Osteocyte (in vitro differentiated cells): ENCODE data around the gene RTF2. TPM values are rescaled to one million over a fixed set of nuclear protein-coding genes. Genes with fewer than 3 reads are reported as not detected.

Experiments
- DNase-seq: peaks from one replicate; pipeline ENCODE4 v3.0.0; 2021; ENCODE audit warnings: mixed read lengths; ENCODE audit not compliant: unreplicated experiment; ENCODE audit errors: extremely low spot score
- H3K27ac Mint-ChIP-seq: one replicate; pipeline ENCODE4 v1.8.0; 2021; ENCODE audit warnings: mild to moderate bottlenecking, mixed read lengths; ENCODE audit not compliant: unreplicated experiment
- H3K27me3 Mint-ChIP-seq: one replicate; pipeline ENCODE4 v1.8.0; 2021; ENCODE audit warnings: mixed read lengths; ENCODE audit not compliant: unreplicated experiment
- H3K36me3 Mint-ChIP-seq: one replicate; pipeline ENCODE4 v1.8.0; 2021; ENCODE audit warnings: mixed read lengths; ENCODE audit not compliant: unreplicated experiment
- H3K4me1 Mint-ChIP-seq: one replicate; pipeline ENCODE4 v1.8.0; 2021; ENCODE audit warnings: mixed read lengths; ENCODE audit not compliant: unreplicated experiment
- H3K4me3 Mint-ChIP-seq: one replicate; pipeline ENCODE4 v1.8.0; 2021; ENCODE audit warnings: mild to moderate bottlenecking, moderate library complexity, mixed read lengths; ENCODE audit not compliant: unreplicated experiment
- H3K9me3 Mint-ChIP-seq: one replicate; pipeline ENCODE4 v1.8.0; 2021; ENCODE audit warnings: mixed read lengths; ENCODE audit not compliant: unreplicated experiment
- CTCF ChIP-seq: fragments of 200-600 bp; sonication (generic); IDR thresholded peaks from 2 replicates; pipeline ENCODE4 v1.5.0; 2021; ENCODE audit warnings: antibody characterized with exemption, mild to moderate bottlenecking, moderate library complexity
- total RNA-seq: library from RNA; stranded (reverse); gene quantifications from 2 replicates; pipeline ENCODE4 v1.2.1, GENCODE V29; 2021

Gene RTF2
- total RNA-seq, 1 donor from 2014 or later = 85.8 TPM

- DNase-seq = no peak
- Mint-ChIP-seq H3K9me3 (no peaks in the 10 kb centered on the region), H3K4me1 (peaks cover 13% of the 10 kb centered on the region), H3K4me3 (no peak overlapping the region), H3K27me3 (peaks cover 2% of the 10 kb centered on the region), H3K36me3 (no peaks in the 10 kb centered on the region), H3K27ac (no peak overlapping the region)
- TF ChIP-seq CTCF = no peak
Measured at GRCh38 chr20:56429941-56430340, 38.5 kb upstream of the RTF2 start.

- Mint-ChIP-seq H3K9me3 (no peaks in the 10 kb centered on the region), H3K27ac (no peak overlapping the region), H3K4me3 (no peak overlapping the region), H3K36me3 (no peaks in the 10 kb centered on the region), H3K4me1 (peaks cover 13% of the 10 kb centered on the region), H3K27me3 (peaks cover 2% of the 10 kb centered on the region)
- TF ChIP-seq CTCF = no peak
- no peak for DNase-seq
Measured at GRCh38 chr20:56430461-56430860, 38.0 kb upstream of the RTF2 start.

GRCh38 chr20:56430957-56431356 lies 37.5 kb upstream of the RTF2 start:
- Mint-ChIP-seq H3K27ac (no peak overlapping the region), H3K36me3 (no peaks in the 10 kb centered on the region), H3K9me3 (no peaks in the 10 kb centered on the region), H3K27me3 (no peaks in the 10 kb centered on the region), H3K4me1 (peaks cover 13% of the 10 kb centered on the region), H3K4me3 (no peak overlapping the region)
- no peak for TF ChIP-seq CTCF
- DNase-seq = no peak

- Mint-ChIP-seq H3K27ac (no peak overlapping the region), H3K4me1 (peaks cover 13% of the 10 kb centered on the region), H3K4me3 (no peak overlapping the region), H3K36me3 (no peaks in the 10 kb centered on the region), H3K27me3 (no peaks in the 10 kb centered on the region), H3K9me3 (no peaks in the 10 kb centered on the region)
- TF ChIP-seq CTCF = no peak
- DNase-seq = no peak
Measured at GRCh38 chr20:56431471-56431870, 37.0 kb upstream of the RTF2 start.

- Mint-ChIP-seq H3K4me3 (no peak overlapping the region), H3K4me1 (peaks cover 17% of the 10 kb centered on the region), H3K9me3 (no peaks in the 10 kb centered on the region), H3K27me3 (no peaks in the 10 kb centered on the region), H3K27ac (no peak overlapping the region), H3K36me3 (no peaks in the 10 kb centered on the region)
- no peak for DNase-seq
- no peak for TF ChIP-seq CTCF
Measured at GRCh38 chr20:56433221-56433879, 35.1 kb upstream of the RTF2 start.
